Cardiac muscle cell (in vitro differentiated cells and primary cell): Measurements from ENCODE around the gene CGRRF1. TPM values are rescaled to one million over a fixed set of nuclear protein-coding genes. Genes with fewer than 3 reads are reported as not detected.

ENCODE experiments used
- DNase-seq, 2 donors: peaks; one replicate each; pipeline versions ENCODE4 v3.0.0 to v3.0.0-alpha.2; 2010 to 2017; ENCODE audit warnings: low read depth in 1 of 2, low spot score in 1 of 2
- H3K27ac ChIP-seq: fragments of 200-600 bp; sonication (generic); 2 replicates; pipeline ENCODE4 v1.5.1; 2016
- H3K27me3 ChIP-seq: fragments of 200-600 bp; sonication (generic); 2 replicates; pipeline ENCODE4 v1.6.0; 2016; ENCODE audit warnings: control low read depth
- H3K36me3 ChIP-seq: fragments of 200-600 bp; sonication (generic); 2 replicates; pipeline ENCODE4 v1.5.1; 2016; ENCODE audit warnings: control low read depth
- H3K4me1 ChIP-seq: fragments of 200-600 bp; sonication (generic); 2 replicates; pipeline ENCODE4 v1.8.1; 2017; ENCODE audit warnings: low read depth, mild to moderate bottlenecking, mixed run types
- H3K4me3 ChIP-seq: fragments of 200-600 bp; sonication (generic); 2 replicates; pipeline ENCODE4 v1.5.1; 2016; ENCODE audit warnings: mild to moderate bottlenecking
- H3K9me3 ChIP-seq: fragments of 200-600 bp; sonication (generic); 2 replicates; pipeline ENCODE4 v1.5.1; 2017; ENCODE audit warnings: low read depth, mild to moderate bottlenecking, control low read depth
- polyA plus RNA-seq: library from polyadenylated mRNA; unstranded; fragments of >200 nt; fragmentation: Nextera tagmentation; extraction: Ambion mirVana; gene quantifications from 2 replicates; pipeline ENCODE4 v1.2.1, GENCODE V29; 2016
- total RNA-seq: library from RNA; depleted of rRNA; stranded (reverse); fragments of >200 nt; gene quantifications from 2 replicates; pipeline ENCODE4 v1.2.3, GENCODE V29; 2016
- TF ChIP-seq, protein P1 (sequence below): IDR thresholded peaks from 2 replicates; pipeline ENCODE4 v1.5.1; 2012; ENCODE audit warnings: low read depth, mild to moderate bottlenecking, low read length

CGRRF1 gene
- total and polyA plus RNA-seq, 2 experiments from 2014 or later, result 8.4 to 22.9 TPM

DNA sequence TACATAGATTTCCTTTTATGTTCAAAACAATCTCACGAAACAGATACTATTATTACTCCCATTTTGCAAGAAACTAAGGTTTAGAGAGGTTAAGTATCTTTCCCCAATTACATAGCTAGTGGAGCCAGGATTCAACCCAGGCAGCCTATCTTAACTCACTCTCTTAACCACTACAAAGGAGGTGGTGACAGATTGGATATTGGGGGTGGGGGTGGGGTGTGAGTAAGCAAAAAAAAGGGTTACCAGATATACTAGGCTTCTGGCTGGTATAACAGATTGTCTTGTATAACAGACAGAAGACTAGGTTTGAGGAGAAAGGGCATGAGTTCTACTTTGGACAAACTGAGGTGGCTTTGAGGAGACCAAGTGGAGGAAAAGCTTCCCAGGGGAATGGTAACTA, 23.0 kb upstream of the CGRRF1 start:
- DNase-seq, result peak; percentile 38 to 47
- no peaks in the 10 kb centered on the region for H3K27me3 ChIP-seq
- peak overlapping the region; percentile 34 for H3K27ac ChIP-seq
- H3K4me3 ChIP-seq, result no peak overlapping the region
- peaks cover 24% of the 10 kb centered on the region for H3K4me1 ChIP-seq
- H3K9me3 ChIP-seq, result no peaks in the 10 kb centered on the region
- TF ChIP-seq, protein P1, sequence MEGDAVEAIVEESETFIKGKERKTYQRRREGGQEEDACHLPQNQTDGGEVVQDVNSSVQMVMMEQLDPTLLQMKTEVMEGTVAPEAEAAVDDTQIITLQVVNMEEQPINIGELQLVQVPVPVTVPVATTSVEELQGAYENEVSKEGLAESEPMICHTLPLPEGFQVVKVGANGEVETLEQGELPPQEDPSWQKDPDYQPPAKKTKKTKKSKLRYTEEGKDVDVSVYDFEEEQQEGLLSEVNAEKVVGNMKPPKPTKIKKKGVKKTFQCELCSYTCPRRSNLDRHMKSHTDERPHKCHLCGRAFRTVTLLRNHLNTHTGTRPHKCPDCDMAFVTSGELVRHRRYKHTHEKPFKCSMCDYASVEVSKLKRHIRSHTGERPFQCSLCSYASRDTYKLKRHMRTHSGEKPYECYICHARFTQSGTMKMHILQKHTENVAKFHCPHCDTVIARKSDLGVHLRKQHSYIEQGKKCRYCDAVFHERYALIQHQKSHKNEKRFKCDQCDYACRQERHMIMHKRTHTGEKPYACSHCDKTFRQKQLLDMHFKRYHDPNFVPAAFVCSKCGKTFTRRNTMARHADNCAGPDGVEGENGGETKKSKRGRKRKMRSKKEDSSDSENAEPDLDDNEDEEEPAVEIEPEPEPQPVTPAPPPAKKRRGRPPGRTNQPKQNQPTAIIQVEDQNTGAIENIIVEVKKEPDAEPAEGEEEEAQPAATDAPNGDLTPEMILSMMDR, result no peak
- peaks cover 3% of the 10 kb centered on the region for H3K36me3 ChIP-seq

DNA sequence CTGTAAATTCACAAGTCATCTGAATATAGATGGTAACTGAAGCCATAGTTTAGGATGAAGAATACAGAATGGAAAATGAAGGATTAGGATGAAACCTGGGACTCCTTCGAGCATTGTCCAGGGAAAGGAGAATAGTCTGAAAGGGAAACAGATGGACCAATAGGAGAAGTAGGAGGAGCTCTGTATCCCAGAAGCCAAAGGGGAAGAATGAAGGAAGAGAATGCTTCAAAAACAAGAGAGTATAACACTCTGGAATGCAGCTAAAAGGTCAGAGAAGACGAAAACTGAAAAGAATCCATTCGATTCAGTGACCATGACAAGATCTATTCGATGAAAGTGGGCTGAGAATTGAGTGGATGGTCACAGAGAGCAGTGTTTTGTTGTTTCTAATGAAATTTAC, 21.9 kb upstream of the CGRRF1 start:
- Histone ChIP-seq H3K9me3 (no peaks in the 10 kb centered on the region), H3K27me3 (no peaks in the 10 kb centered on the region), H3K4me3 (peak overlapping the region; percentile 89), H3K4me1 (peaks cover 25% of the 10 kb centered on the region), H3K36me3 (no peaks in the 10 kb centered on the region), H3K27ac (peak overlapping the region; percentile 86)
- TF ChIP-seq, protein P1, result no peak
- DNase-seq, result peak; percentile 12 to 58

DNA sequence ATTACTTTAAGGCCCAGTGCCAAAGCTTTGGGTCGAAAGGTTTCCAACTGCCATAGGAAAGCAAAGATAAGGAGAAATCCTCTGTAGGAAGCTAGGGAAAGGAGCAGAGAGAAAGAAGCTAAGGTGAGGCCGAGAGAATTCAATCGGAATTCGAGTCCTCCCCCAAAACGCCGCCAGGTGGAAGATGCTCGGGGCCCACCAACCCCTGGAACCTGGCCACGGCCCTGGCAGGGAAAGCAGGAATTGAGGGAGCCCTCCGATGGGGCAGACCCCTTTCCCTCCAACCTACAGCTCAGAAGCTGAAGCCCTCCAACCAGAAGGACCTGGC, 21.4 kb upstream of the CGRRF1 start:
- Histone ChIP-seq H3K4me3 (peak overlapping the region; percentile 89), H3K4me1 (peaks cover 21% of the 10 kb centered on the region), H3K27ac (peak overlapping the region; percentile 86), H3K27me3 (no peaks in the 10 kb centered on the region), H3K9me3 (no peaks in the 10 kb centered on the region), H3K36me3 (no peaks in the 10 kb centered on the region)
- DNase-seq, result no peak
- TF ChIP-seq, protein P1, result peak; percentile 4

DNA sequence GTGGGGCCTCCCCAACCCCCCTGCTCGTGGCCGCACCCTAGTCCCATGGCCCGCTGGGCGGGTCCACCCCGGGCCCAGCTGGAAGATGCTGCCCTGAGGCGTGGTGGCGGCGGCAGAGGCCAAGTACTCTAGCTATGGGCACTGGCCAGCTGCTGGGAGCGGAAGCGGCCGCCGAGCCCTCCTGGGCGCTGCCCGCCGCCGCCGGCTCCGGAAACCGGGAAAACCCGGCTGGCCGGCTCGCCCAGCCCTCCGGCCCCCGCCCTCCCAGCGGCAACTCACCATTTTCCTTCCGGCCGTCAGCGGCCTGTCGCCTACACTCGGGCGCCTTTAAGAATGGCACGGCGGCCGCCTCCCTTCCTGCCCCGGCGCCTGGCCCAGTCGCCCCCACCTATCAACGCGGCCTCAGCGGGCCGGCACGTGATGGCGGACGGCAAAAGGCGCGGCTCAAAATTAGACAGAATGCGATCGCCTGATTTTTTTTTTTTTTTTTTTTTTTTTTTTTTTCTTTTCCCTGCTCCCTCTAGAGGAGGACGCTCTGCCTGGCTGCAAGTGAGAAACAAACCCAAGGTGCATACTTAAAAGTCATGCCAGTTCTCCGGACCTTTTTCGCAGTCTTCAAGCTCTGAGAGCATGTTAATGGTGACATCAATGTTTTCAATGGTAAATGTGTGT, 20.9 kb upstream of the CGRRF1 start, which contains the start of gene GMFB:
Gene GMFB (minus strand): TSS at position 335 of the 672 bp plus-strand sequence. CDS start 53 bp downstream, at position 282.
- H3K4me1 ChIP-seq, result peaks cover 17% of the 10 kb centered on the region
- DNase-seq, result peak; percentile 93 to 97
- H3K9me3 ChIP-seq, result no peaks in the 10 kb centered on the region

DNA sequence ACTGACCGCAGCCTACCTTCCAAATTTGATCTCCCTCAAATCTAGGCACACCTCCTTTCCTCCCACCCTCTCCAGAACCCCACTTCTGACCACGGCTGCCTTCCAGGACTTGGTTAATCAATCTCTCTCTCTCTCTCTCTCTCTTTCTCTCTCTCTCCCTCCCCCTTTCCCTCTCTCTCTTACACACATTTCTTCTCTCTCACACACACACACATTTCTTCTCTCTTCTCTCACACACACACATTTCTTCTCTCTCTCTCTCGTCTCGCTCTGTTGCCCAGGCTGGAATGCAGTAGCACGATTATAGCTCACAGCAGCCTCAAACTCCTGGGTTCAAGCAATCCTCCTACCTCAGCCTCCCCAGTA, 20.4 kb upstream of the CGRRF1 start:
- Histone ChIP-seq H3K4me1 (peaks cover 15% of the 10 kb centered on the region), H3K4me3 (peak overlapping the region; percentile 89), H3K27me3 (no peaks in the 10 kb centered on the region), H3K27ac (peak overlapping the region; percentile 86), H3K9me3 (no peaks in the 10 kb centered on the region), H3K36me3 (no peaks in the 10 kb centered on the region)
- TF ChIP-seq, protein P1, result no peak
- DNase-seq, result no peak

More for the DNA sequence above, 20.9 kb upstream of the CGRRF1 start, which contains the start of gene GMFB:
- peak within 1 kb of the TSS; percentile 89 for H3K4me3 ChIP-seq
- no peaks in the 10 kb centered on the region for H3K27me3 ChIP-seq
- H3K36me3 ChIP-seq, result no peaks in the 10 kb centered on the region
- TF ChIP-seq, protein P1, result peak; percentile 61
- peak within 1 kb of the TSS; percentile 86 for H3K27ac ChIP-seq
